GM23338 (cell line): ENCODE results near the gene UQCRC1.

Experiments
- CREB1 ChIP-seq: fragments of 250-450 bp; sonication (Bioruptor Pico); IDR thresholded peaks from 2 replicates; pipeline ENCODE4 v1.5.0; 2020; ENCODE audit warnings: low read depth, mild to moderate bottlenecking, moderate library complexity
- EZH2 ChIP-seq: fragments of 200-600 bp; sonication (generic); IDR thresholded peaks from one replicate; pipeline ENCODE4 v1.8.0; 2017; ENCODE audit warnings: antibody characterized with exemption, mild to moderate bottlenecking, low read depth; ENCODE audit not compliant: unreplicated experiment
- EZH2phosphoT487 ChIP-seq: fragments of 200-600 bp; sonication (generic); IDR thresholded peaks from one replicate; pipeline ENCODE4 v1.8.1; 2018; ENCODE audit warnings: antibody characterized with exemption; ENCODE audit not compliant: unreplicated experiment
- POLR2AphosphoS5 ChIP-seq: IDR thresholded peaks from 2 replicates; pipeline ENCODE4 v1.6.1; 2016; ENCODE audit warnings: antibody characterized with exemption, low read depth
- TF ChIP-seq, protein P1 (sequence below), 2 experiments: fragments of 200-600 bp in 1 of 2; sonication (generic) in 1 of 2; conservative IDR thresholded peaks; 2 replicates each; pipeline versions ENCODE4 v1.5.1 to v1.6.1; 2016 to 2017; ENCODE audit warnings: antibody characterized with exemption in 2 of 2, low read depth in 2 of 2, mild to moderate bottlenecking in 2 of 2, moderate library complexity in 1 of 2
- TF ChIP-seq, protein P2 (sequence below): IDR thresholded peaks from one replicate; pipeline ENCODE4 v1.6.1; 2018; ENCODE audit warnings: antibody characterized with exemption; ENCODE audit not compliant: unreplicated experiment
- TF ChIP-seq, protein P3 (sequence below): IDR thresholded peaks from 2 replicates; pipeline ENCODE4 v1.6.1; 2016; ENCODE audit warnings: antibody characterized with exemption

DNA sequence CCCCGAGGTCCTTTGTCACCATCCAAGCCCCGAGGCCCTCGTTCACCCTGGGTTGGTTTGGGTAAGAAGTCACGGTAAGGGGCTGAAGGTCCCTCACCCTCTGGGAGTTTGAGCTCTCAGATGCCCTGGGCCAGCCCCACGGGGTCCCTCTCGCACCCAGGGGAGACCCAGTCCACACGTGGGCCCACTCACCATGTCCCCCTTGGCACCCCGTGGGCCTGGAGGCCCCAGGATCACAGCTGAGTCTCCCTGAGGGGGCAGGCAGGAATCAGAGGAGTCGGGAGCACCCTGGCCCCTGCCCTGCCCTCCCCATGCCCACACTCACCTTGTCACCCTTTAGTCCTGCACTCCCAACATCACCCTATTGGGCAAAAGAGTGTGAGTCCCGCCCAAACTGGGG, 40.0 kb downstream of the UQCRC1 start:
- TF ChIP-seq, protein P1, sequence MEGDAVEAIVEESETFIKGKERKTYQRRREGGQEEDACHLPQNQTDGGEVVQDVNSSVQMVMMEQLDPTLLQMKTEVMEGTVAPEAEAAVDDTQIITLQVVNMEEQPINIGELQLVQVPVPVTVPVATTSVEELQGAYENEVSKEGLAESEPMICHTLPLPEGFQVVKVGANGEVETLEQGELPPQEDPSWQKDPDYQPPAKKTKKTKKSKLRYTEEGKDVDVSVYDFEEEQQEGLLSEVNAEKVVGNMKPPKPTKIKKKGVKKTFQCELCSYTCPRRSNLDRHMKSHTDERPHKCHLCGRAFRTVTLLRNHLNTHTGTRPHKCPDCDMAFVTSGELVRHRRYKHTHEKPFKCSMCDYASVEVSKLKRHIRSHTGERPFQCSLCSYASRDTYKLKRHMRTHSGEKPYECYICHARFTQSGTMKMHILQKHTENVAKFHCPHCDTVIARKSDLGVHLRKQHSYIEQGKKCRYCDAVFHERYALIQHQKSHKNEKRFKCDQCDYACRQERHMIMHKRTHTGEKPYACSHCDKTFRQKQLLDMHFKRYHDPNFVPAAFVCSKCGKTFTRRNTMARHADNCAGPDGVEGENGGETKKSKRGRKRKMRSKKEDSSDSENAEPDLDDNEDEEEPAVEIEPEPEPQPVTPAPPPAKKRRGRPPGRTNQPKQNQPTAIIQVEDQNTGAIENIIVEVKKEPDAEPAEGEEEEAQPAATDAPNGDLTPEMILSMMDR (conservative IDR thresholded peaks at IDR 0.05; ENCODE audit: low read depth in 2 of 2), result no peak
- TF ChIP-seq, protein P2, sequence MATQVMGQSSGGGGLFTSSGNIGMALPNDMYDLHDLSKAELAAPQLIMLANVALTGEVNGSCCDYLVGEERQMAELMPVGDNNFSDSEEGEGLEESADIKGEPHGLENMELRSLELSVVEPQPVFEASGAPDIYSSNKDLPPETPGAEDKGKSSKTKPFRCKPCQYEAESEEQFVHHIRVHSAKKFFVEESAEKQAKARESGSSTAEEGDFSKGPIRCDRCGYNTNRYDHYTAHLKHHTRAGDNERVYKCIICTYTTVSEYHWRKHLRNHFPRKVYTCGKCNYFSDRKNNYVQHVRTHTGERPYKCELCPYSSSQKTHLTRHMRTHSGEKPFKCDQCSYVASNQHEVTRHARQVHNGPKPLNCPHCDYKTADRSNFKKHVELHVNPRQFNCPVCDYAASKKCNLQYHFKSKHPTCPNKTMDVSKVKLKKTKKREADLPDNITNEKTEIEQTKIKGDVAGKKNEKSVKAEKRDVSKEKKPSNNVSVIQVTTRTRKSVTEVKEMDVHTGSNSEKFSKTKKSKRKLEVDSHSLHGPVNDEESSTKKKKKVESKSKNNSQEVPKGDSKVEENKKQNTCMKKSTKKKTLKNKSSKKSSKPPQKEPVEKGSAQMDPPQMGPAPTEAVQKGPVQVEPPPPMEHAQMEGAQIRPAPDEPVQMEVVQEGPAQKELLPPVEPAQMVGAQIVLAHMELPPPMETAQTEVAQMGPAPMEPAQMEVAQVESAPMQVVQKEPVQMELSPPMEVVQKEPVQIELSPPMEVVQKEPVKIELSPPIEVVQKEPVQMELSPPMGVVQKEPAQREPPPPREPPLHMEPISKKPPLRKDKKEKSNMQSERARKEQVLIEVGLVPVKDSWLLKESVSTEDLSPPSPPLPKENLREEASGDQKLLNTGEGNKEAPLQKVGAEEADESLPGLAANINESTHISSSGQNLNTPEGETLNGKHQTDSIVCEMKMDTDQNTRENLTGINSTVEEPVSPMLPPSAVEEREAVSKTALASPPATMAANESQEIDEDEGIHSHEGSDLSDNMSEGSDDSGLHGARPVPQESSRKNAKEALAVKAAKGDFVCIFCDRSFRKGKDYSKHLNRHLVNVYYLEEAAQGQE, result no peak
- TF ChIP-seq EZH2phosphoT487 (no peak), POLR2AphosphoS5 (no peak), EZH2 (no peak), CREB1 (CRISPR knock-in tag) (no peak)
- TF ChIP-seq, protein P3, sequence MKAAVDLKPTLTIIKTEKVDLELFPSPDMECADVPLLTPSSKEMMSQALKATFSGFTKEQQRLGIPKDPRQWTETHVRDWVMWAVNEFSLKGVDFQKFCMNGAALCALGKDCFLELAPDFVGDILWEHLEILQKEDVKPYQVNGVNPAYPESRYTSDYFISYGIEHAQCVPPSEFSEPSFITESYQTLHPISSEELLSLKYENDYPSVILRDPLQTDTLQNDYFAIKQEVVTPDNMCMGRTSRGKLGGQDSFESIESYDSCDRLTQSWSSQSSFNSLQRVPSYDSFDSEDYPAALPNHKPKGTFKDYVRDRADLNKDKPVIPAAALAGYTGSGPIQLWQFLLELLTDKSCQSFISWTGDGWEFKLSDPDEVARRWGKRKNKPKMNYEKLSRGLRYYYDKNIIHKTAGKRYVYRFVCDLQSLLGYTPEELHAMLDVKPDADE, result no peak
